BJ (cell line): ENCODE results near the gene ARHGAP42. TPM values are rescaled to one million over a fixed set of nuclear protein-coding genes. Genes with fewer than 3 reads are reported as not detected.

ENCODE experiments used
- CTCF ChIA-PET: fragments of 350-600 bp; formaldehyde crosslinking; extraction: SDS; loops from one replicate; lab custom pipeline; 2021; ENCODE audit warnings: antibody characterized with exemption, inconsistent platforms; lab: Yijun Ruan, JAX
- POLR2A ChIA-PET: fragments of 300-600 bp; sonication (Branson Sonifier 250); formaldehyde crosslinking; extraction: SDS; loops from one replicate; lab custom pipeline; 2021; ENCODE audit warnings: antibody characterized with exemption; lab: Charles Lee
- DNase-seq: peaks from one replicate; pipeline ENCODE4 v3.0.0-alpha.2; 2011; ENCODE audit warnings: low read depth
- H3K27me3 ChIP-seq: 2 replicates; pipeline ENCODE4 v1.6.0; 2011; ENCODE audit warnings: low read length; ENCODE audit not compliant: control insufficient read depth, insufficient read depth
- H3K36me3 ChIP-seq: 2 replicates; pipeline ENCODE4 v1.5.1; 2011; ENCODE audit warnings: low read length; ENCODE audit not compliant: control insufficient read depth, insufficient read depth
- H3K4me3 ChIP-seq: 2 replicates; pipeline ENCODE4 v1.5.1; 2011; ENCODE audit warnings: low read depth, mild to moderate bottlenecking, control low read depth, low read length
- polyA plus RNA-seq: library from polyadenylated mRNA; depleted of rRNA; stranded (reverse); fragments of >200 nt; gene quantifications from 2 replicates; pipeline ENCODE4 v1.2.3, GENCODE V29; 2011
- TF ChIP-seq, protein P1 (sequence below): IDR thresholded peaks from 2 replicates; pipeline ENCODE4 v1.5.1; 2011; ENCODE audit warnings: low read depth, mild to moderate bottlenecking, control low read depth, inconsistent platforms, low read length, moderate library complexity; ENCODE audit not compliant: insufficient read depth

The ARHGAP42 gene
- polyA plus RNA-seq, 1 experiment = 0.76 TPM

DNA sequence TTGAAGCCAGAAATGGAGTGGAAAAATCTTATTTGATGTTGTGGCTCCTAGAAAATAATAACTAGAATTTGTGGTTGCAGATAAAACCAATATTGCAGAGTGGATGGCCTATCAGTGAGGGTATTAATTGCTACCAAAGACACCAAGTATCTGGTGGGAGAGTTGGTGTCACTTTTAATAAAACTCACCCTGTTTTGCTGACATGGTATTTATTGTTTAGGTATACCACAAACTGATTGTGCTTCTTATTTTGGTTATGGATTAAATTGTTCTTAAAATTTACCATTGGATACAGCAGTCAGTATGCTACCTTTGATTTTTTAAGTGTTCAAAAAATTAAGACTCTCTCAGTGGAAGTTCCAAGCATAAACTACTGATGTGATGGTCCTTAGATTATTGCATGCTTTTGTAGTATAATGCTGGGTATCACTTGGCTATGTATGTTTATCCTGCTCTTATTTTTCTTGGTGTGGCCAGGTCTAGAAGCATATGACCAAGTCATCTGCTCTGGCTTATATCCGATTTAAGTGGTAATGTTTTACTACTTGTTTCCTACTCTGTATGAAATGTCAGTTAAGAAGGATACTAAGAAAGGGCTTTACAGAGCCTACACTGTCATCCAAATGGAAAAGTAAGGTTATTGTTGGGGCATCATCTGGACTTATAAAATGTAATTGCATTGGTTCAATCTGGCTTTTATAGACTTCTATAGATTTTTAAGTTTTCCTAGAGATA is 101.6 kb downstream of the ARHGAP42 start:
- TF ChIP-seq, protein P1, sequence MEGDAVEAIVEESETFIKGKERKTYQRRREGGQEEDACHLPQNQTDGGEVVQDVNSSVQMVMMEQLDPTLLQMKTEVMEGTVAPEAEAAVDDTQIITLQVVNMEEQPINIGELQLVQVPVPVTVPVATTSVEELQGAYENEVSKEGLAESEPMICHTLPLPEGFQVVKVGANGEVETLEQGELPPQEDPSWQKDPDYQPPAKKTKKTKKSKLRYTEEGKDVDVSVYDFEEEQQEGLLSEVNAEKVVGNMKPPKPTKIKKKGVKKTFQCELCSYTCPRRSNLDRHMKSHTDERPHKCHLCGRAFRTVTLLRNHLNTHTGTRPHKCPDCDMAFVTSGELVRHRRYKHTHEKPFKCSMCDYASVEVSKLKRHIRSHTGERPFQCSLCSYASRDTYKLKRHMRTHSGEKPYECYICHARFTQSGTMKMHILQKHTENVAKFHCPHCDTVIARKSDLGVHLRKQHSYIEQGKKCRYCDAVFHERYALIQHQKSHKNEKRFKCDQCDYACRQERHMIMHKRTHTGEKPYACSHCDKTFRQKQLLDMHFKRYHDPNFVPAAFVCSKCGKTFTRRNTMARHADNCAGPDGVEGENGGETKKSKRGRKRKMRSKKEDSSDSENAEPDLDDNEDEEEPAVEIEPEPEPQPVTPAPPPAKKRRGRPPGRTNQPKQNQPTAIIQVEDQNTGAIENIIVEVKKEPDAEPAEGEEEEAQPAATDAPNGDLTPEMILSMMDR = no peak
- no peak for DNase-seq
- POLR2A ChIA-PET = no interaction called here
- Histone ChIP-seq H3K4me3 (no peak overlapping the region), H3K36me3 (no peaks in the 10 kb centered on the region), H3K27me3 (no peaks in the 10 kb centered on the region)
- CTCF ChIA-PET = no interaction called here

DNA sequence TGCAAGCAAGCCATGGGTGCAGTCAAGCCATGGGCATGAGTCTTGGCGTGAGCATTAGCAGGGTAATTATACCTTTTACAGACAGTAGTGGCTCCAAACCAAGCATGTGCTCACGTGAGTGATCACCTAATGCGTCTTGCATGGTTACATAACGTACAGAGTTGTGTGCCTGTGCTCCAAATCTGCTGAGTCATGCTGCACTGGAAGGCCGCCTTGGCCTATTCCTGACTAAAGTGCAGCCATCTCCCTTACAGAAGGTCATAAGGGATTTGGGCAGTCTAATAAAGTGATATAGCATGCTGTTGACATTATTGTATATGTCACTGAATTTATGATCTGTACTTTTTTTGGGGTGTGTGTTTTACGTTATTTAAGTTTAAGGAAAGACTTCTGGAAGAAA is 102.4 kb downstream of the ARHGAP42 start:
- H3K36me3 ChIP-seq = no peaks in the 10 kb centered on the region
- TF ChIP-seq, protein P1 = no peak
- no peak for DNase-seq
- ChIA-PET POLR2A (no interaction called here), CTCF (no interaction called here)
- H3K27me3 ChIP-seq = no peaks in the 10 kb centered on the region
- H3K4me3 ChIP-seq = no peak overlapping the region

DNA sequence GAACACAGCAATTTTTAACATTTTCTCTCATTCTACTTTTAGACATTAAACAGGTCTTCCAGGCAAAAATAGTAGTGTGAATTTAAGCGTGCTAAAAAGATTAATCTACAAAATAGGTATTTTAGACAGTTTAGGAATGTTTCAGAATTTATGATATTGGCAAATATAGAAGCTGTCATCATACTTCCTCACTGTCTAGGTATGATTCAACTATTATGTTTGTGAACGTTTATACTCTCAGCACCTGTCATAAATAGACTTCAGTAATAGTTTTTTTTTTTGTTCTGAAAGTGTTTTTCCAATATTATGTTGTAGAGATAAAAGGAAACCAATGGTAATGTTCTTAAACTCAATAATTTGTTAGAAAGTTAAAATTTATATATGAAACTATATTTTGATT is 103.0 kb downstream of the ARHGAP42 start:
- H3K27me3 ChIP-seq = no peaks in the 10 kb centered on the region
- CTCF ChIA-PET = no interaction called here
- H3K36me3 ChIP-seq = no peaks in the 10 kb centered on the region
- DNase-seq = no peak
- H3K4me3 ChIP-seq = no peak overlapping the region
- TF ChIP-seq, protein P1 = no peak
- POLR2A ChIA-PET = no interaction called here

DNA sequence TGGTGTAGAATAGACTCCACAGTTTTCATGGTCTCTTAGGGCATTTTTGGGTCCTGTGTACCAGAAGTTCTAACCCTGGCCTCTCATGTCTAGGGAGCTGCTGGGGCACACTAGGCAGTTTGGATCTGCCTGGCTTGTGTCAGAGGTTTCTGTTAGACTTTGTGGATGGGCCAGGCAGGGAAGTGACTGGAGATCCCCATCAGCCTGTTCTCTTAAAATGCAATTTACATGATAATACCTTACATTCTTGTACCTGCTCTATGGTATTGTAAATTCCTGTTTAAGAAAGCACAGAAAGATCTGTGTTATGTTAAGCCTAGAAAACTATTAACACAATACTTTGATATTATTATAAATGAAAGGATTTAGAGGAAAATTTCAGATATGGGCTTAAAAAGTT is 104.0 kb downstream of the ARHGAP42 start:
- Histone ChIP-seq H3K36me3 (no peaks in the 10 kb centered on the region), H3K4me3 (no peak overlapping the region), H3K27me3 (no peaks in the 10 kb centered on the region)
- DNase-seq = no peak
- ChIA-PET POLR2A (no interaction called here), CTCF (no interaction called here)
- TF ChIP-seq, protein P1 = no peak

DNA sequence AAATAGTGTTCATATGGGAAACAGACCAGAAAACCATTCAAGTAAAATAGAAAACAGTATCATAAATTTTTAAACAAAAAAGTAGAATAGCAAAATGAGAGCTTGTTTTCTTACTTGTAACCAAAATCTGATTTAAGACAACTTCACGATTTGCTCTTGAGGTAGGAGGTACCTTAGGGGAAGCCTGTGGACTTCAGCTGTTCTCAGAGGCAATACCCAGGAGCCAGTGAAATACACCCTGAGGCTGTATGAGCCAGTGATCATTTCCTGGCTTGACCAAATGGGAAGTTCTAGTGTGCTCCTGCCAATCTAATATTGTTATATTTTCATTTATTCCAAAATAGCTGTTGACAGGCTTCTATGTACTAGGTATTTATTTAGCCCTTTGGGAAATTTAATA is 104.8 kb downstream of the ARHGAP42 start:
- POLR2A ChIA-PET = no interaction called here
- CTCF ChIA-PET = no interaction called here
- H3K36me3 ChIP-seq = no peaks in the 10 kb centered on the region
- no peak for DNase-seq
- no peak overlapping the region for H3K4me3 ChIP-seq
- TF ChIP-seq, protein P1 = no peak
- H3K27me3 ChIP-seq = no peaks in the 10 kb centered on the region
